Psoas muscle (tissue), 8 donors: ENCODE results near the gene COP1. TPM values are rescaled to one million over a fixed set of nuclear protein-coding genes. Genes with fewer than 3 reads are reported as not detected.

Source experiments
- ATAC-seq, 4 donors: fragments of 200-7000 bp; cut with Tn5 transposase; one replicate each; pipeline ENCODE4 v1.9.1; 2020; ENCODE audit warnings: moderate library complexity in 3 of 4, mild to moderate bottlenecking in 2 of 4
- DNase-seq, 2 donors: peaks; one replicate each; pipeline ENCODE4 v3.0.0-alpha.2; 2020
- H3K27ac ChIP-seq: fragments of 200-600 bp; one replicate; pipeline ENCODE4 v1.8.0; 2022
- H3K27me3 ChIP-seq, 3 donors: fragments of 200-600 bp in 1 of 3; one replicate each; pipeline versions ENCODE4 v1.6.1 to v1.8.0; 2013 to 2022; ENCODE audit warnings: low read length in 2 of 3, mild to moderate bottlenecking in 2 of 3, moderate library complexity in 1 of 3; ENCODE audit not compliant: insufficient read depth in 3 of 3
- H3K36me3 ChIP-seq, 2 donors: fragments of 200-600 bp in 1 of 2; one replicate each; pipeline versions ENCODE4 v1.6.1 to v1.8.0; 2013 to 2022; ENCODE audit warnings: low read depth in 1 of 2, mild to moderate bottlenecking in 1 of 2, moderate library complexity in 1 of 2; ENCODE audit not compliant: insufficient read depth in 1 of 2
- H3K4me1 ChIP-seq: fragments of 200-600 bp; one replicate; pipeline ENCODE4 v1.8.0; 2022
- H3K4me3 ChIP-seq: fragments of 200-600 bp; one replicate; pipeline ENCODE4 v1.8.0; 2022; ENCODE audit warnings: mild to moderate bottlenecking
- H3K9me3 ChIP-seq: fragments of 200-600 bp; one replicate; pipeline ENCODE4 v1.8.0; 2022
- CTCF ChIP-seq: fragments of 200-600 bp; IDR thresholded peaks from one replicate; pipeline ENCODE4 v1.8.0; 2022; ENCODE audit warnings: antibody characterized with exemption
- WGBS, 3 donors: extraction: QIAGEN DNeasy Blood & Tissue Kit; methylation state at CpG; one replicate each; pipeline versions ENCODE4 v1.1.6 to v1.1.7; 2013; 5-methylcytosine and 5-hydroxymethylcytosine counted together
- intact Hi-C, 2 donors: fragments of 100-400 bp; cut with DNase I; formaldehyde crosslinking; loops; one replicate each; pipeline versions ENCODE4 v1.11.0 to v1.14.2; 2022
- polyA plus RNA-seq, 3 donors: library from polyadenylated mRNA; stranded (reverse); fragments of 200-250 nt; gene quantifications; one replicate each; pipeline ENCODE4 v1.2.3, GENCODE V29; 2013
- total RNA-seq, 4 donors: library from RNA; stranded (reverse); fragmentation: NEBNext Ultra II Directional in 2 of 4; extraction: Animal tissue kit (Norgen Biotek cat#: 25700) in 2 of 4; gene quantifications; one replicate each; pipeline versions ENCODE4 v1.2.1 to v1.2.4, GENCODE V29; 2021 to 2023
- donor health status: healthy with polysubstance abuse.
- donor health status: DM: no; HTN: no; CAD: no; lungs with moderate emphysema.
- donor health status: Bipolar disorder and iron deficiency.
- donor health status: healthy.
- donor health status: DM: yes; HTN: yes; CAD: no.
- donor health status: DM: no; HTN: no; CAD: no.
- donor health status: DM: no; HTN: no; CAD: no.
- donor health status: DM: yes; HTN: yes; CAD: no.

Gene COP1
- total and polyA plus RNA-seq, 7 donors = 19.5 to 30.6 (median 22.7) TPM

GRCh38 chr1:176203735-176204134 lies 3.4 kb downstream of the COP1 start:
- WGBS, 3 donors = 63 to 71% (median 65%) methylated on average over 4 of the region's 4 CpGs
- no peak overlapping the region for H3K27ac ChIP-seq
- TF ChIP-seq CTCF = no peak
- ATAC-seq (no peak), DNase-seq (no peak)
- peaks cover 37% of the 10 kb centered on the region for H3K4me1 ChIP-seq
- H3K9me3 ChIP-seq = no peaks in the 10 kb centered on the region
- intact Hi-C loops = no loop called here
- H3K36me3 ChIP-seq = no peaks in the 10 kb centered on the region
- no peaks in the 10 kb centered on the region for H3K27me3 ChIP-seq
- no peak overlapping the region for H3K4me3 ChIP-seq

GRCh38 chr1:176201568-176201967 lies 5.5 kb downstream of the COP1 start:
- H3K9me3 ChIP-seq = no peaks in the 10 kb centered on the region
- no peak for DNase-seq
- TF ChIP-seq CTCF = no peak
- peaks cover 31% of the 10 kb centered on the region for H3K4me1 ChIP-seq
- ATAC-seq = no peak
- no peak overlapping the region for H3K4me3 ChIP-seq
- no peaks in the 10 kb centered on the region for H3K27me3 ChIP-seq
- no peak overlapping the region for H3K27ac ChIP-seq
- intact Hi-C loops = no loop called here
- H3K36me3 ChIP-seq = no peaks in the 10 kb centered on the region

GRCh38 chr1:176199707-176200106 lies 7.4 kb downstream of the COP1 start:
- Histone ChIP-seq H3K9me3 (no peaks in the 10 kb centered on the region), H3K4me1 (peaks cover 18% of the 10 kb centered on the region), H3K27ac (no peak overlapping the region), H3K4me3 (no peak overlapping the region), H3K36me3 (no peaks in the 10 kb centered on the region), H3K27me3 (no peaks in the 10 kb centered on the region)
- no peak for TF ChIP-seq CTCF
- intact Hi-C loops = no loop called here
- ATAC-seq (no peak), DNase-seq (no peak)
- WGBS, 3 donors = 76 to 89% (median 85%) methylated on average over 1 of the region's 1 CpG

GRCh38 chr1:176198413-176198812 lies 8.7 kb downstream of the COP1 start:
- no peaks in the 10 kb centered on the region for H3K36me3 ChIP-seq
- no peak for ATAC-seq
- no peak for TF ChIP-seq CTCF
- no peak overlapping the region for H3K27ac ChIP-seq
- H3K4me1 ChIP-seq = peaks cover 8% of the 10 kb centered on the region
- no peak for DNase-seq
- no peaks in the 10 kb centered on the region for H3K27me3 ChIP-seq
- no peak overlapping the region for H3K4me3 ChIP-seq
- intact Hi-C loops = no loop called here
- H3K9me3 ChIP-seq = no peaks in the 10 kb centered on the region
- 98 to 100% (median 98%) methylated on average over 2 of the region's 2 CpGs for WGBS, 3 donors

GRCh38 chr1:176196728-176197127 lies 10.4 kb downstream of the COP1 start:
- ATAC-seq = no peak
- 93 to 95% (median 94%) methylated on average over 5 of the region's 5 CpGs for WGBS, 3 donors
- intact Hi-C loops = no loop called here
- TF ChIP-seq CTCF = no peak
- DNase-seq = no peak
- Histone ChIP-seq H3K27me3 (no peaks in the 10 kb centered on the region), H3K4me1 (peaks cover 8% of the 10 kb centered on the region), H3K36me3 (no peaks in the 10 kb centered on the region), H3K27ac (no peak overlapping the region), H3K9me3 (no peaks in the 10 kb centered on the region), H3K4me3 (no peak overlapping the region)
